HepG2 (cell line): ENCODE results near the gene LYPD3. TPM values are rescaled to one million over a fixed set of nuclear protein-coding genes. Genes with fewer than 3 reads are reported as not detected.
A peak's percentile ranks its signal among the peaks of the same experiment; 100 is the strongest.

Experiments
- ARID4A ChIP-seq: sonication (generic); formaldehyde crosslinking; IDR thresholded peaks from 2 replicates; pipeline ENCODE4 v1.5.0; 2020; ENCODE audit warnings: mild to moderate bottlenecking, missing genetic modification reagents, borderline replicate concordance
- BCL6 ChIP-seq: IDR thresholded peaks from 2 replicates; pipeline ENCODE4 v1.6.1; 2016; ENCODE audit warnings: missing genetic modification reagents, missing compliant biosample characterization
- FOXP4 ChIP-seq: sonication (generic); formaldehyde crosslinking; IDR thresholded peaks from 2 replicates; pipeline ENCODE4 v1.4.0; 2020; ENCODE audit warnings: missing genetic modification reagents
- HOXA3 ChIP-seq: sonication (generic); formaldehyde crosslinking; IDR thresholded peaks from 2 replicates; pipeline ENCODE4 v1.5.0; 2020; ENCODE audit warnings: missing genetic modification reagents
- MAFK ChIP-seq, 2 experiments: IDR thresholded peaks in 1 of 2; conservative IDR thresholded peaks in 1 of 2; 2 replicates each; pipeline ENCODE4 v1.6.1; 2011; ENCODE audit warnings: improper control_type of control experiment in 2 of 2, low read length in 2 of 2
- NR3C1 ChIP-seq: sonication (generic); formaldehyde crosslinking; IDR thresholded peaks from 2 replicates; pipeline ENCODE4 v1.4.0; 2020; ENCODE audit warnings: missing genetic modification reagents
- RARG ChIP-seq: sonication (generic); formaldehyde crosslinking; IDR thresholded peaks from 2 replicates; pipeline ENCODE4 v1.4.0; 2020; ENCODE audit warnings: low read depth, mild to moderate bottlenecking, missing genetic modification reagents
- RFX5 ChIP-seq: IDR thresholded peaks from 2 replicates; pipeline ENCODE4 v1.6.1; 2011; ENCODE audit warnings: low read depth, low read length, improper control_type of control experiment
- SKI ChIP-seq: fragments of 450-650 bp; IDR thresholded peaks from one replicate; pipeline ENCODE4 v1.6.1; 2018; ENCODE audit warnings: mild to moderate bottlenecking; ENCODE audit not compliant: partially characterized antibody
- TGIF2 ChIP-seq: IDR thresholded peaks from 2 replicates; pipeline ENCODE4 v1.6.1; 2016; ENCODE audit warnings: control low read depth, missing compliant biosample characterization
- TOPORS ChIP-seq: sonication (generic); formaldehyde crosslinking; IDR thresholded peaks from 2 replicates; pipeline ENCODE4 v1.8.0; 2023; ENCODE audit warnings: mild to moderate bottlenecking, missing genetic modification reagents
- ZNF460 ChIP-seq: sonication (generic); formaldehyde crosslinking; IDR thresholded peaks from 2 replicates; pipeline ENCODE4 v1.5.1; 2020; ENCODE audit warnings: missing genetic modification reagents, mild to moderate bottlenecking, borderline replicate concordance
- ZNF510 ChIP-seq: sonication (generic); formaldehyde crosslinking; IDR thresholded peaks from 2 replicates; pipeline ENCODE4 v1.4.0; 2020; ENCODE audit warnings: low read depth, mild to moderate bottlenecking, missing genetic modification reagents
- ZNF512B ChIP-seq: sonication (generic); formaldehyde crosslinking; IDR thresholded peaks from 2 replicates; pipeline ENCODE4 v1.5.1; 2020; ENCODE audit warnings: missing genetic modification reagents, mild to moderate bottlenecking, borderline replicate concordance
- ZNF547 ChIP-seq: sonication (generic); formaldehyde crosslinking; IDR thresholded peaks from 2 replicates; pipeline ENCODE4 v1.5.1; 2020; ENCODE audit warnings: mild to moderate bottlenecking, missing genetic modification reagents
- ZNF720 ChIP-seq: sonication (generic); formaldehyde crosslinking; IDR thresholded peaks from 2 replicates; pipeline ENCODE4 v1.4.0; 2020; ENCODE audit warnings: missing genetic modification reagents
- polyA plus RNA-seq, 8 experiments: library from polyadenylated mRNA; depleted of rRNA in 3 of 8; stranded (reverse) in 7 of 8; unstranded in 1 of 8; fragments of >200 nt; fragmentation: Illumina TruSeq in 4 of 8; extraction: Trizol in 4 of 8; gene quantifications; 2 replicates each; pipeline versions ENCODE4 v1.2.1 to v1.2.3, GENCODE V29; 2011 to 2016; ENCODE audit warnings: low read depth in 4 of 8, missing spikeins in 1 of 8, mixed read lengths in 1 of 8; ENCODE audit not compliant: insufficient read depth in 1 of 8
- total RNA-seq, 5 experiments: library from RNA; depleted of rRNA; stranded (reverse); fragments of >200 nt; fragmentation: Illumina TruSeq; extraction: Trizol; gene quantifications; 2 replicates each; pipeline ENCODE4 v1.2.3, GENCODE V29; 2016; ENCODE audit warnings: low read depth in 1 of 5
- TF ChIP-seq, protein P1 (sequence below): sonication (generic); formaldehyde crosslinking; IDR thresholded peaks from 2 replicates; pipeline ENCODE4 v1.4.0; 2020; ENCODE audit warnings: mild to moderate bottlenecking, missing genetic modification reagents, borderline replicate concordance
- TF ChIP-seq, protein P2 (sequence below): fragments of 450-650 bp; IDR thresholded peaks from 2 replicates; pipeline ENCODE4 v1.6.1; 2016

LYPD3 gene
- total and polyA plus RNA-seq, 2 of the 13 experiments (the other 11 are each of a cell fraction or from before 2014, with no cell fraction given): 0.51 to 1.5 TPM

GRCh38 chr19:43499042-43499441 is 33.6 kb upstream of the LYPD3 start (continued):
- TF ChIP-seq, protein P1, sequence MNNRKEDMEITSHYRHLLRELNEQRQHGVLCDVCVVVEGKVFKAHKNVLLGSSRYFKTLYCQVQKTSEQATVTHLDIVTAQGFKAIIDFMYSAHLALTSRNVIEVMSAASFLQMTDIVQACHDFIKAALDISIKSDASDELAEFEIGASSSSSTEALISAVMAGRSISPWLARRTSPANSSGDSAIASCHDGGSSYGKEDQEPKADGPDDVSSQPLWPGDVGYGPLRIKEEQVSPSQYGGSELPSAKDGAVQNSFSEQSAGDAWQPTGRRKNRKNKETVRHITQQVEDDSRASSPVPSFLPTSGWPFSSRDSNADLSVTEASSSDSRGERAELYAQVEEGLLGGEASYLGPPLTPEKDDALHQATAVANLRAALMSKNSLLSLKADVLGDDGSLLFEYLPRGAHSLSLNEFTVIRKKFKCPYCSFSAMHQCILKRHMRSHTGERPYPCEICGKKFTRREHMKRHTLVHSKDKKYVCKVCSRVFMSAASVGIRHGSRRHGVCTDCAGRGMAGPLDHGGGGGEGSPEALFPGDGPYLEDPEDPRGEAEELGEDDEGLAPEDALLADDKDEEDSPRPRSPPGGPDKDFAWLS: no peak
- 0 out of 2 replicates have a peak, but pooled peaks have one; percentile 29 for TF ChIP-seq ZNF510
- TF ChIP-seq ZNF720 (CRISPR knock-in tag): no peak
- TF ChIP-seq FOXP4 (CRISPR knock-in tag): no peak; the same call in 1 of the 2 replicates
- TF ChIP-seq, protein P2, sequence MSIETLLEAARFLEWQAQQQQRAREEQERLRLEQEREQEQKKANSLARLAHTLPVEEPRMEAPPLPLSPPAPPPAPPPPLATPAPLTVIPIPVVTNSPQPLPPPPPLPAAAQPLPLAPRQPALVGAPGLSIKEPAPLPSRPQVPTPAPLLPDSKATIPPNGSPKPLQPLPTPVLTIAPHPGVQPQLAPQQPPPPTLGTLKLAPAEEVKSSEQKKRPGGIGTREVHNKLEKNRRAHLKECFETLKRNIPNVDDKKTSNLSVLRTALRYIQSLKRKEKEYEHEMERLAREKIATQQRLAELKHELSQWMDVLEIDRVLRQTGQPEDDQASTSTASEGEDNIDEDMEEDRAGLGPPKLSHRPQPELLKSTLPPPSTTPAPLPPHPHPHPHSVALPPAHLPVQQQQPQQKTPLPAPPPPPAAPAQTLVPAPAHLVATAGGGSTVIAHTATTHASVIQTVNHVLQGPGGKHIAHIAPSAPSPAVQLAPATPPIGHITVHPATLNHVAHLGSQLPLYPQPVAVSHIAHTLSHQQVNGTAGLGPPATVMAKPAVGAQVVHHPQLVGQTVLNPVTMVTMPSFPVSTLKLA: no peak
- TF ChIP-seq ZNF547 (CRISPR knock-in tag): no peak
- no peak for TF ChIP-seq TGIF2 (CRISPR knock-in tag)
- peak; percentile 47 for TF ChIP-seq SKI
- peak; percentile 56; the same call in 1 of the 2 replicates for TF ChIP-seq BCL6
- TF ChIP-seq ARID4A (CRISPR knock-in tag): peak; percentile 55; the same call in 1 of the 2 replicates
- TF ChIP-seq TOPORS (CRISPR knock-in tag): no peak
- no peak for TF ChIP-seq ZNF460
- TF ChIP-seq MAFK (conservative IDR thresholded peaks at IDR 0.05 in 1 of 2, IDR thresholded peaks at IDR 0.05 in 1 of 2; ENCODE audit: low read length in 2 of 2): peak; percentile 72
- TF ChIP-seq RARG (CRISPR knock-in tag): no peak
- no peak for TF ChIP-seq ZNF512B (CRISPR knock-in tag)
- peak; percentile 78; the same call in 1 of the 2 replicates for TF ChIP-seq HOXA3 (CRISPR knock-in tag)
- TF ChIP-seq RFX5: no peak
- TF ChIP-seq NR3C1 (CRISPR knock-in tag): no peak
